HepG2 (cell line): ENCODE results near the gene AGER. TPM values are rescaled to one million over a fixed set of nuclear protein-coding genes. Genes with fewer than 3 reads are reported as not detected.
A peak's percentile ranks its signal among the peaks of the same experiment; 100 is the strongest.

Experiments
- ATAC-seq: fragments of 200-7000 bp; cut with Tn5 transposase; 3 replicates; pipeline ENCODE4 v1.9.1; 2020; ENCODE audit warnings: mild to moderate bottlenecking, moderate library complexity
- BruUV-seq: library from RNA; stranded (reverse); fragments of 400-500 nt; replicated peaks from 2 replicates; lab custom pipeline; 2021; lab: Mats Ljungman, UMichigan
- CTCF ChIA-PET: fragments of 300-600 bp; formaldehyde crosslinking; extraction: SDS; loops from one replicate; lab custom pipeline; 2021; ENCODE audit warnings: low total read pairs, inconsistent platforms, low intra/inter-chr PET ratio; lab: Yijun Ruan, JAX
- POLR2A ChIA-PET: fragments of 350-600 bp; sonication (Branson Sonifier 250); formaldehyde crosslinking; loops from one replicate; lab custom pipeline; 2020; ENCODE audit warnings: antibody characterized with exemption, inconsistent platforms; lab: Yijun Ruan, JAX
- DNase-seq: peaks from one replicate; pipeline ENCODE4 v3.0.0-alpha.2; 2015; ENCODE audit warnings: low spot score
- FAIRE-seq: peaks from 3 replicates; lab custom pipeline; 2011; peaks lifted over from hg19 to GRCh38; lab: Jason Lieb, UNC
- H2AFZ ChIP-seq: one replicate; pipeline ENCODE4 v1.6.1; 2011; ENCODE audit warnings: low read length, inconsistent platforms
- H3K27ac ChIP-seq: fragments of 300-600 bp; 3 replicates; pipeline ENCODE4 v1.8.0; 2011; ENCODE audit warnings: mixed run types, mild to moderate bottlenecking, mixed read lengths, low read length, inconsistent platforms; ENCODE audit not compliant: insufficient read depth; ENCODE audit errors: extremely low read length
- H3K27me3 ChIP-seq, 2 experiments: fragments of 200-600 bp in 1 of 2; 2 replicates in 1 of 2; 3 replicates in 1 of 2; pipeline versions ENCODE4 v1.6.0 to v1.8.0; 2011; ENCODE audit warnings: low read length in 2 of 2, mild to moderate bottlenecking in 2 of 2, moderate library complexity in 2 of 2, inconsistent platforms in 1 of 2; ENCODE audit not compliant: insufficient read depth in 2 of 2, control insufficient read depth in 1 of 2
- H3K36me3 ChIP-seq, 2 experiments: fragments of 200-600 bp in 1 of 2; replicated peaks in 1 of 2; 2 replicates in 1 of 2; 3 replicates in 1 of 2; pipeline versions ENCODE4 v1.5.1 to v1.8.0; 2011; ENCODE audit warnings: low read length in 2 of 2, inconsistent platforms in 1 of 2; ENCODE audit not compliant: insufficient read depth in 2 of 2, control insufficient read depth in 1 of 2
- H3K4me1 ChIP-seq: 2 replicates; pipeline ENCODE4 v1.5.1; 2012; ENCODE audit warnings: low read length, inconsistent platforms; ENCODE audit not compliant: insufficient read depth
- H3K4me2 ChIP-seq: 2 replicates; pipeline ENCODE4 v1.6.0; 2011; ENCODE audit warnings: low read depth, low read length, inconsistent platforms
- H3K4me3 ChIP-seq, 3 experiments: fragments of 200-600 bp in 1 of 3; sonication (generic), shearing (Covaris generic) in 1 of 3; replicated peaks in 1 of 3; 2 replicates each; pipeline ENCODE4 v1.5.1; 2011 to 2016; ENCODE audit warnings: low read length in 3 of 3, inconsistent platforms in 2 of 3, low read depth in 2 of 3, mild to moderate bottlenecking in 2 of 3, control low read depth in 1 of 3, mixed read lengths in 1 of 3; ENCODE audit not compliant: insufficient read depth in 1 of 3
- H3K79me2 ChIP-seq: one replicate; pipeline ENCODE4 v1.6.1; 2011; ENCODE audit warnings: low read length, inconsistent platforms; ENCODE audit not compliant: insufficient read depth
- H3K9ac ChIP-seq: 2 replicates; pipeline ENCODE4 v1.6.0; 2011; ENCODE audit warnings: mild to moderate bottlenecking, low read depth, low read length, inconsistent platforms; ENCODE audit not compliant: insufficient read depth
- H3K9me3 ChIP-seq: 2 replicates; pipeline ENCODE4 v1.5.1; 2012; ENCODE audit warnings: mild to moderate bottlenecking, low read length
- H4K20me1 ChIP-seq: 2 replicates; pipeline ENCODE4 v1.6.0; 2011; ENCODE audit warnings: inconsistent platforms, mild to moderate bottlenecking, low read length, moderate library complexity; ENCODE audit not compliant: insufficient read depth
- AGO2 ChIP-seq: fragments of 200-400 bp; formaldehyde crosslinking; optimal IDR thresholded peaks from 2 replicates; pipeline ENCODE3; 2017; ENCODE audit warnings: mild to moderate bottlenecking, low read depth, low read length, moderate library complexity
- EHMT2 ChIP-seq: fragments of 200-600 bp; sonication (generic); IDR thresholded peaks from 2 replicates; pipeline ENCODE4 v1.7.0; 2017; ENCODE audit warnings: antibody characterized with exemption, low read depth, low read length, borderline replicate concordance
- ELF1 ChIP-seq: sonication (generic); formaldehyde crosslinking; IDR thresholded peaks from 2 replicates; pipeline ENCODE4 v1.4.0; 2020; ENCODE audit warnings: missing genetic modification reagents
- FOXK1 ChIP-seq: sonication (generic); formaldehyde crosslinking; IDR thresholded peaks from 2 replicates; pipeline ENCODE4 v1.4.0; 2020; ENCODE audit warnings: low read depth, missing genetic modification reagents, borderline replicate concordance
- MXD1 ChIP-seq: sonication (generic); formaldehyde crosslinking; IDR thresholded peaks from 2 replicates; pipeline ENCODE4 v1.4.0; 2020; ENCODE audit warnings: mild to moderate bottlenecking, missing genetic modification reagents
- POLR2A ChIP-seq, 2 experiments: IDR thresholded peaks; 2 replicates each; pipeline ENCODE4 v1.6.1; 2011; ENCODE audit warnings: low read depth in 2 of 2, low read length in 2 of 2, mild to moderate bottlenecking in 1 of 2, moderate library complexity in 1 of 2; ENCODE audit not compliant: insufficient read depth in 1 of 2
- RBFOX2 ChIP-seq: fragments of 200-400 bp; formaldehyde crosslinking; IDR thresholded peaks from 2 replicates; pipeline ENCODE4 v1.6.1; 2017; ENCODE audit warnings: low read depth, mild to moderate bottlenecking, low read length
- RBM22 ChIP-seq: fragments of 200-400 bp; formaldehyde crosslinking; optimal IDR thresholded peaks from 2 replicates; pipeline ENCODE3; 2017; ENCODE audit warnings: mild to moderate bottlenecking, low read length, moderate library complexity
- STAG1 ChIP-seq: sonication (generic); formaldehyde crosslinking; IDR thresholded peaks from 2 replicates; pipeline ENCODE4 v1.4.0; 2020; ENCODE audit warnings: missing genetic modification reagents
- WGBS: methylation state at CpG from one replicate; pipeline ENCODE4 v1.1.6; 2017; ENCODE audit warnings: low lambda C conversion rate; 5-methylcytosine and 5-hydroxymethylcytosine counted together
- in situ Hi-C: cut with HindIII; loops from 2 replicates; pipeline ENCODE4 v1.10.0; 2017; ENCODE audit warnings: low pct_unique_long_range_greater_than_20kb; ENCODE audit not compliant: extremely low pct_ligation_motif_present
- intact Hi-C: fragments of 100-400 bp; cut with micrococcal nuclease; formaldehyde crosslinking; loops from one replicate; pipeline ENCODE4 v1.10.0; 2022; ENCODE audit not compliant: unreplicated experiment
- polyA plus RNA-seq, 8 experiments: library from polyadenylated mRNA; depleted of rRNA in 3 of 8; stranded (reverse) in 7 of 8; unstranded in 1 of 8; fragments of >200 nt; fragmentation: Illumina TruSeq in 4 of 8; extraction: Trizol in 4 of 8; gene quantifications; 2 replicates each; pipeline versions ENCODE4 v1.2.1 to v1.2.3, GENCODE V29; 2011 to 2016; ENCODE audit warnings: low read depth in 4 of 8, missing spikeins in 1 of 8, mixed read lengths in 1 of 8; ENCODE audit not compliant: insufficient read depth in 1 of 8
- total RNA-seq, 5 experiments: library from RNA; depleted of rRNA; stranded (reverse); fragments of >200 nt; fragmentation: Illumina TruSeq; extraction: Trizol; gene quantifications; 2 replicates each; pipeline ENCODE4 v1.2.3, GENCODE V29; 2016; ENCODE audit warnings: low read depth in 1 of 5
- TF ChIP-seq, protein P1 (sequence below): sonication (generic); formaldehyde crosslinking; IDR thresholded peaks from 2 replicates; pipeline ENCODE4 v1.4.0; 2020; ENCODE audit warnings: mild to moderate bottlenecking, missing genetic modification reagents
- TF ChIP-seq, protein P2 (sequence below): sonication (generic); formaldehyde crosslinking; IDR thresholded peaks from 2 replicates; pipeline ENCODE4 v1.4.0; 2020; ENCODE audit warnings: mild to moderate bottlenecking, low read depth, missing genetic modification reagents
- TF ChIP-seq, protein P3 (sequence below): sonication (generic); formaldehyde crosslinking; IDR thresholded peaks from 2 replicates; pipeline ENCODE4 v1.8.0; 2022; ENCODE audit warnings: missing genetic modification reagents, mild to moderate bottlenecking, inconsistent platforms, borderline replicate concordance
- TF ChIP-seq, protein P4 (sequence below): sonication (generic); formaldehyde crosslinking; IDR thresholded peaks from 2 replicates; pipeline ENCODE4 v1.5.0; 2020; ENCODE audit warnings: mild to moderate bottlenecking, missing genetic modification reagents, moderate library complexity

The AGER gene
- total and polyA plus RNA-seq, 2 of the 13 experiments (the other 11 are each of a cell fraction or from before 2014, with no cell fraction given): 1.9 to 5.1 TPM

- Histone ChIP-seq H3K4me3 (no peak overlapping the region), H3K27me3 (no peaks in the 10 kb centered on the region), H3K36me3 (peaks cover 20 to 60% of the 10 kb centered on the region in 2 experiments), H3K9me3 (no peaks in the 10 kb centered on the region), H2AFZ (no peak overlapping the region), H3K27ac (no peak overlapping the region), H3K4me2 (no peak overlapping the region), H3K4me1 (no peaks in the 10 kb centered on the region), H4K20me1 (no peaks in the 10 kb centered on the region), H3K9ac (no peak overlapping the region), H3K79me2 (no peaks in the 10 kb centered on the region)
- FAIRE-seq (no peak), ATAC-seq (no peak; the same call in 2 of the 3 replicates), DNase-seq (no peak)
- in situ Hi-C loops: no loop called here
- TF ChIP-seq MXD1 (CRISPR knock-in tag): 0 out of 2 replicates have a peak, but pooled peaks have one; percentile 41
- peak; percentile 87 for TF ChIP-seq AGO2
- TF ChIP-seq, protein P1, sequence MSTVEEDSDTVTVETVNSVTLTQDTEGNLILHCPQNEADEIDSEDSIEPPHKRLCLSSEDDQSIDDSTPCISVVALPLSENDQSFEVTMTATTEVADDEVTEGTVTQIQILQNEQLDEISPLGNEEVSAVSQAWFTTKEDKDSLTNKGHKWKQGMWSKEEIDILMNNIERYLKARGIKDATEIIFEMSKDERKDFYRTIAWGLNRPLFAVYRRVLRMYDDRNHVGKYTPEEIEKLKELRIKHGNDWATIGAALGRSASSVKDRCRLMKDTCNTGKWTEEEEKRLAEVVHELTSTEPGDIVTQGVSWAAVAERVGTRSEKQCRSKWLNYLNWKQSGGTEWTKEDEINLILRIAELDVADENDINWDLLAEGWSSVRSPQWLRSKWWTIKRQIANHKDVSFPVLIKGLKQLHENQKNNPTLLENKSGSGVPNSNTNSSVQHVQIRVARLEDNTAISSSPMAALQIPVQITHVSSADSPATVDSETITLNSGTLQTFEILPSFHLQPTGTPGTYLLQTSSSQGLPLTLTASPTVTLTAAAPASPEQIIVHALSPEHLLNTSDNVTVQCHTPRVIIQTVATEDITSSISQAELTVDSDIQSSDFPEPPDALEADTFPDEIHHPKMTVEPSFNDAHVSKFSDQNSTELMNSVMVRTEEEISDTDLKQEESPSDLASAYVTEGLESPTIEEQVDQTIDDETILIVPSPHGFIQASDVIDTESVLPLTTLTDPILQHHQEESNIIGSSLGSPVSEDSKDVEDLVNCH: no peak
- peak; percentile 77 for TF ChIP-seq RBFOX2
- no peak for TF ChIP-seq ELF1 (CRISPR knock-in tag)
- peak; percentile 68 for TF ChIP-seq RBM22
- TF ChIP-seq EHMT2: no peak
- no peak for TF ChIP-seq FOXK1
- TF ChIP-seq, protein P2, sequence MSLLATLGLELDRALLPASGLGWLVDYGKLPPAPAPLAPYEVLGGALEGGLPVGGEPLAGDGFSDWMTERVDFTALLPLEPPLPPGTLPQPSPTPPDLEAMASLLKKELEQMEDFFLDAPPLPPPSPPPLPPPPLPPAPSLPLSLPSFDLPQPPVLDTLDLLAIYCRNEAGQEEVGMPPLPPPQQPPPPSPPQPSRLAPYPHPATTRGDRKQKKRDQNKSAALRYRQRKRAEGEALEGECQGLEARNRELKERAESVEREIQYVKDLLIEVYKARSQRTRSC (CRISPR knock-in tag): no peak
- TF ChIP-seq, protein P3, sequence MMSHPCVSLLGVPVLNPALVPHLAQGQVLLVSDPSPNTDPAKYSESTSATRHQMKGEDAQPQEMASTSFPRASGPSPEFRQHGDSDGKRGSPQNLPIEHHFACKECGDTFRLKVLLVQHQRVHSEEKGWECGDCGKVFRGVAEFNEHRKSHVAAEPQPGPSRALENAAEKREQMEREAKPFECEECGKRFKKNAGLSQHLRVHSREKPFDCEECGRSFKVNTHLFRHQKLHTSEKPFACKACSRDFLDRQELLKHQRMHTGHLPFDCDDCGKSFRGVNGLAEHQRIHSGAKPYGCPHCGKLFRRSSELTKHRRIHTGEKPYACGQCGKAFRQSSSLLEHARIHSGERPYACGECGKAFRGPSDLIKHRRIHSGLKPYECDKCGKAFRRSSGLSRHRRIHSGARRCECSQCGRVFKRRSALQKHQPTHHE (CRISPR knock-in tag): no peak
- TF ChIP-seq, protein P4, sequence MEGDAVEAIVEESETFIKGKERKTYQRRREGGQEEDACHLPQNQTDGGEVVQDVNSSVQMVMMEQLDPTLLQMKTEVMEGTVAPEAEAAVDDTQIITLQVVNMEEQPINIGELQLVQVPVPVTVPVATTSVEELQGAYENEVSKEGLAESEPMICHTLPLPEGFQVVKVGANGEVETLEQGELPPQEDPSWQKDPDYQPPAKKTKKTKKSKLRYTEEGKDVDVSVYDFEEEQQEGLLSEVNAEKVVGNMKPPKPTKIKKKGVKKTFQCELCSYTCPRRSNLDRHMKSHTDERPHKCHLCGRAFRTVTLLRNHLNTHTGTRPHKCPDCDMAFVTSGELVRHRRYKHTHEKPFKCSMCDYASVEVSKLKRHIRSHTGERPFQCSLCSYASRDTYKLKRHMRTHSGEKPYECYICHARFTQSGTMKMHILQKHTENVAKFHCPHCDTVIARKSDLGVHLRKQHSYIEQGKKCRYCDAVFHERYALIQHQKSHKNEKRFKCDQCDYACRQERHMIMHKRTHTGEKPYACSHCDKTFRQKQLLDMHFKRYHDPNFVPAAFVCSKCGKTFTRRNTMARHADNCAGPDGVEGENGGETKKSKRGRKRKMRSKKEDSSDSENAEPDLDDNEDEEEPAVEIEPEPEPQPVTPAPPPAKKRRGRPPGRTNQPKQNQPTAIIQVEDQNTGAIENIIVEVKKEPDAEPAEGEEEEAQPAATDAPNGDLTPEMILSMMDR (CRISPR knock-in tag): peak; percentile 41
- TF ChIP-seq POLR2A (IDR thresholded peaks at IDR 0.05; ENCODE audit: insufficient read depth in 1 of 2, low read depth in 2 of 2, low read length in 2 of 2): 0 out of 4 replicates have a peak, but pooled peaks of 1 of the 2 experiments have one; percentile 38
- TF ChIP-seq STAG1 (CRISPR knock-in tag): peak; percentile 19; the same call in 1 of the 2 replicates
- 97% methylated on average over 29 of the region's 30 CpGs for WGBS
- POLR2A ChIA-PET: interaction anchor here (1.0 kb wide), 1 partner anchor 29 kb away, joined by 3 read pairs; no protein-coding TSS in a partner anchor
- CTCF ChIA-PET: interaction anchor here (0.9 kb wide), 1 partner anchor 47 kb away, joined by 3 read pairs; no protein-coding TSS in a partner anchor
- BruUV-seq: no TSS peak
- intact Hi-C loops: no loop called here
Measured at GRCh38 chr6:32166411-32167061, 17.5 kb downstream of the AGER start.
